A673 (cell line): ENCODE results near the gene RIPOR3.

Experiments used
- CTCF ChIP-seq: fragments of 300-800, 200-600 bp; sonication (generic); conservative IDR thresholded peaks from 2 replicates; pipeline ENCODE4 v1.5.1; 2017; ENCODE audit warnings: low read depth, mild to moderate bottlenecking, antibody characterized with exemption, low read length, moderate library complexity, mixed read lengths
- EZH2 ChIP-seq: fragments of 200-600 bp; sonication (generic); IDR thresholded peaks from 2 replicates; pipeline ENCODE4 v1.6.1; 2017; ENCODE audit warnings: borderline replicate concordance, low read depth, mild to moderate bottlenecking, mixed read lengths, antibody characterized with exemption, low read length; ENCODE audit not compliant: poor library complexity, severe bottlenecking

- TF ChIP-seq EZH2 (no peak), CTCF (no peak)
Measured at GRCh38 chr20:50717312-50717711, 26.0 kb upstream of the RIPOR3 start.
